ENCODE data around the gene SPIRE1.

GRCh38 chr18:12699747-12700146 lies 41.8 kb upstream of the SPIRE1 start:
- no peak for TF ChIP-seq CTCF (IDR thresholded peaks at IDR 0.05)
- no peak for TF ChIP-seq POLR2A (IDR thresholded peaks at IDR 0.05)

Measured in esophagus squamous epithelium (tissue), 4 donors.